Measurements from ENCODE around the gene GXYLT1.

The GXYLT1 gene

GRCh38 chr12:42094277-42094676 lies 50.4 kb downstream of the GXYLT1 start:
- no peak for TF ChIP-seq FOXP2 (optimal IDR thresholded peaks at IDR 0.05; ENCODE audit: borderline replicate concordance, extremely low read depth, extremely low read length, insufficient read depth)
- no peak for TF ChIP-seq TAF1 (IDR thresholded peaks at IDR 0.05; ENCODE audit: borderline replicate concordance, insufficient read depth, low read length)
- TF ChIP-seq REST (IDR thresholded peaks at IDR 0.05; ENCODE audit: insufficient read depth in 1 of 2, low read depth in 2 of 2, low read length in 2 of 2), result no peak
- no peak for TF ChIP-seq SIN3A (IDR thresholded peaks at IDR 0.05; ENCODE audit: borderline replicate concordance, insufficient read depth, low read length)
- TF ChIP-seq POLR2AphosphoS5 (IDR thresholded peaks at IDR 0.05; ENCODE audit: low read depth, low read length), result no peak

- TF ChIP-seq TAF1 (IDR thresholded peaks at IDR 0.05; ENCODE audit: borderline replicate concordance, insufficient read depth, low read length), result no peak
- TF ChIP-seq REST (IDR thresholded peaks at IDR 0.05; ENCODE audit: insufficient read depth in 1 of 2, low read depth in 2 of 2, low read length in 2 of 2), result no peak
- TF ChIP-seq FOXP2 (optimal IDR thresholded peaks at IDR 0.05; ENCODE audit: borderline replicate concordance, extremely low read depth, extremely low read length, insufficient read depth), result no peak
- TF ChIP-seq SIN3A (IDR thresholded peaks at IDR 0.05; ENCODE audit: borderline replicate concordance, insufficient read depth, low read length), result no peak
- no peak for TF ChIP-seq POLR2AphosphoS5 (IDR thresholded peaks at IDR 0.05; ENCODE audit: low read depth, low read length)
Measured at GRCh38 chr12:42091769-42092168, 52.9 kb downstream of the GXYLT1 start.

GRCh38 chr12:42090899-42091298 lies 53.8 kb downstream of the GXYLT1 start:
- TF ChIP-seq FOXP2 (optimal IDR thresholded peaks at IDR 0.05; ENCODE audit: borderline replicate concordance, extremely low read depth, extremely low read length, insufficient read depth) (no peak), POLR2AphosphoS5 (IDR thresholded peaks at IDR 0.05; ENCODE audit: low read depth, low read length) (no peak), SIN3A (IDR thresholded peaks at IDR 0.05; ENCODE audit: borderline replicate concordance, insufficient read depth, low read length) (no peak), REST (IDR thresholded peaks at IDR 0.05; ENCODE audit: insufficient read depth in 1 of 2, low read depth in 2 of 2, low read length in 2 of 2) (no peak), TAF1 (IDR thresholded peaks at IDR 0.05; ENCODE audit: borderline replicate concordance, insufficient read depth, low read length) (no peak)

GRCh38 chr12:42086031-42086430 lies 58.6 kb downstream of the GXYLT1 start:
- no peak for TF ChIP-seq SIN3A (IDR thresholded peaks at IDR 0.05; ENCODE audit: borderline replicate concordance, insufficient read depth, low read length)
- TF ChIP-seq FOXP2 (optimal IDR thresholded peaks at IDR 0.05; ENCODE audit: borderline replicate concordance, extremely low read depth, extremely low read length, insufficient read depth), result no peak
- TF ChIP-seq POLR2AphosphoS5 (IDR thresholded peaks at IDR 0.05; ENCODE audit: low read depth, low read length), result no peak
- no peak for TF ChIP-seq TAF1 (IDR thresholded peaks at IDR 0.05; ENCODE audit: borderline replicate concordance, insufficient read depth, low read length)
- no peak for TF ChIP-seq REST (IDR thresholded peaks at IDR 0.05; ENCODE audit: insufficient read depth in 1 of 2, low read depth in 2 of 2, low read length in 2 of 2)

- no peak for TF ChIP-seq REST (IDR thresholded peaks at IDR 0.05; ENCODE audit: insufficient read depth in 1 of 2, low read depth in 2 of 2, low read length in 2 of 2)
- no peak for TF ChIP-seq POLR2AphosphoS5 (IDR thresholded peaks at IDR 0.05; ENCODE audit: low read depth, low read length)
- TF ChIP-seq TAF1 (IDR thresholded peaks at IDR 0.05; ENCODE audit: borderline replicate concordance, insufficient read depth, low read length), result no peak
- no peak for TF ChIP-seq SIN3A (IDR thresholded peaks at IDR 0.05; ENCODE audit: borderline replicate concordance, insufficient read depth, low read length)
- TF ChIP-seq FOXP2 (optimal IDR thresholded peaks at IDR 0.05; ENCODE audit: borderline replicate concordance, extremely low read depth, extremely low read length, insufficient read depth), result no peak
Measured at GRCh38 chr12:42085594-42085993, 59.1 kb downstream of the GXYLT1 start.

Measured in PFSK-1 (cell line).